K562 (cell line): ENCODE measurements around the gene DIS3L2. TPM values are rescaled to one million over a fixed set of nuclear protein-coding genes. Genes with fewer than 3 reads are reported as not detected.

Source experiments
- ATAC-seq: fragments of 200-7000 bp; cut with Tn5 transposase; 3 replicates; pipeline ENCODE4 v1.9.1; 2020; ENCODE audit warnings: moderate library complexity
- BruUV-seq: library from RNA; stranded (reverse); fragments of 400-500 nt; replicated peaks from 2 replicates; lab custom pipeline; 2021; lab: Mats Ljungman, UMichigan
- CTCF ChIA-PET: fragments of 300-600 bp; formaldehyde crosslinking; extraction: SDS; loops from one replicate; lab custom pipeline; 2021; ENCODE audit warnings: low intra/inter-chr PET ratio; lab: Yijun Ruan, JAX
- POLR2A ChIA-PET: fragments of 300-600, 350-650 bp; sonication (Branson Sonifier 250); formaldehyde crosslinking; extraction: SDS; loops from one replicate; lab custom pipeline; 2021; ENCODE audit warnings: antibody characterized with exemption, inconsistent platforms; lab: Yijun Ruan, JAX
- DNase-seq, 4 experiments: peaks; one replicate each; pipeline versions ENCODE4 v3.0.0 to v3.0.0-alpha.2; 2011 to 2018; ENCODE audit warnings: low spot score in 3 of 4, mixed read lengths in 3 of 4; ENCODE audit errors: extremely low read depth in 1 of 4
- FAIRE-seq: peaks from 2 replicates; lab custom pipeline; 2011; peaks lifted over from hg19 to GRCh38; lab: Jason Lieb, UNC
- H2AFZ ChIP-seq: 2 replicates; pipeline ENCODE4 v1.6.0; 2011; ENCODE audit warnings: low read depth, low read length, control low read depth, inconsistent platforms
- H3K27ac ChIP-seq: fragments of 200-600 bp; 3 replicates; pipeline ENCODE4 v1.8.0; 2011; ENCODE audit warnings: low read depth, mild to moderate bottlenecking, control low read depth, inconsistent platforms, low read length, moderate library complexity, mixed read lengths; ENCODE audit errors: extremely low read depth
- H3K27me3 ChIP-seq, 2 experiments: fragments of 300-600 bp in 1 of 2; 2 replicates in 1 of 2; 3 replicates in 1 of 2; pipeline versions ENCODE4 v1.6.0 to v1.8.0; 2011; ENCODE audit warnings: inconsistent platforms in 2 of 2, low read length in 2 of 2, mild to moderate bottlenecking in 1 of 2, mixed read lengths in 1 of 2, moderate library complexity in 1 of 2; ENCODE audit not compliant: control insufficient read depth in 2 of 2, insufficient read depth in 2 of 2
- H3K36me3 ChIP-seq: fragments of 300-600 bp; 3 replicates; pipeline ENCODE4 v1.8.0; 2011; ENCODE audit warnings: mild to moderate bottlenecking, low read length, inconsistent platforms; ENCODE audit not compliant: control insufficient read depth, insufficient read depth
- H3K4me1 ChIP-seq, 2 experiments: fragments of 200-600 bp in 1 of 2; replicated peaks in 1 of 2; 2 replicates in 1 of 2; 3 replicates in 1 of 2; pipeline versions ENCODE4 v1.5.1 to v1.8.0; 2011; ENCODE audit warnings: inconsistent platforms in 2 of 2, low read length in 2 of 2, mild to moderate bottlenecking in 1 of 2, mixed read lengths in 1 of 2, moderate library complexity in 1 of 2; ENCODE audit not compliant: control insufficient read depth in 2 of 2, insufficient read depth in 2 of 2
- H3K4me2 ChIP-seq: 2 replicates; pipeline ENCODE4 v1.6.1; 2011; ENCODE audit warnings: low read length, control low read depth, inconsistent platforms, mixed read lengths; ENCODE audit not compliant: insufficient read depth
- H3K4me3 ChIP-seq: fragments of 200-600 bp; sonication (generic), shearing (Covaris generic); 2 replicates; pipeline ENCODE4 v1.5.1; 2016; ENCODE audit warnings: control low read depth, inconsistent platforms
- H3K79me2 ChIP-seq: fragments of 200-600 bp; 3 replicates; pipeline ENCODE4 v1.8.0; 2011; ENCODE audit warnings: low read length, inconsistent platforms; ENCODE audit not compliant: control insufficient read depth, insufficient read depth
- H3K9ac ChIP-seq, 2 experiments: 2 replicates each; pipeline versions ENCODE4 v1.6.0 to v1.6.1; 2011; ENCODE audit warnings: low read depth in 2 of 2, low read length in 2 of 2, control low read depth in 1 of 2, inconsistent platforms in 1 of 2, mild to moderate bottlenecking in 1 of 2, mixed read lengths in 1 of 2; ENCODE audit not compliant: insufficient read depth in 1 of 2
- H3K9me1 ChIP-seq: one replicate; pipeline ENCODE4 v1.6.0; 2011; ENCODE audit warnings: inconsistent platforms, mild to moderate bottlenecking, low read length, moderate library complexity; ENCODE audit not compliant: control insufficient read depth, insufficient read depth
- H3K9me3 ChIP-seq: replicated peaks from 2 replicates; pipeline ENCODE4 v1.5.1; 2011; ENCODE audit warnings: low read depth, low read length, inconsistent platforms; ENCODE audit not compliant: control insufficient read depth, insufficient read depth
- H4K20me1 ChIP-seq: replicated peaks from 2 replicates; pipeline ENCODE4 v1.6.1; 2011; ENCODE audit warnings: low read length, inconsistent platforms, mixed read lengths; ENCODE audit not compliant: control insufficient read depth, insufficient read depth
- DDX20 ChIP-seq: fragments of 450-650 bp; IDR thresholded peaks from 2 replicates; pipeline ENCODE4 v1.6.1; 2016; ENCODE audit warnings: missing genetic modification characterization, low read depth, mild to moderate bottlenecking, missing compliant biosample characterization, moderate library complexity
- HMGN3 ChIP-seq: IDR thresholded peaks from 2 replicates; pipeline ENCODE4 v1.6.1; 2011; ENCODE audit warnings: borderline replicate concordance, low read depth, mild to moderate bottlenecking, mixed read lengths, low read length; ENCODE audit not compliant: insufficient read length; ENCODE audit errors: extremely low read depth
- ILK ChIP-seq: fragments of 450-650 bp; IDR thresholded peaks from 2 replicates; pipeline ENCODE4 v1.6.1; 2016; ENCODE audit warnings: missing genetic modification characterization, low read depth, mild to moderate bottlenecking, missing compliant biosample characterization, moderate library complexity, borderline replicate concordance
- MCM3 ChIP-seq: fragments of 450-650 bp; IDR thresholded peaks from 2 replicates; pipeline ENCODE4 v1.6.1; 2016
- MTA1 ChIP-seq: fragments of 450-650 bp; IDR thresholded peaks from 2 replicates; pipeline ENCODE4 v1.6.1; 2017; ENCODE audit warnings: borderline replicate concordance
- MYNN ChIP-seq, 2 experiments: sonication (generic); formaldehyde crosslinking in 1 of 2; IDR thresholded peaks; 2 replicates each; pipeline versions ENCODE4 v1.5.0 to v1.6.1; 2016 to 2020; ENCODE audit warnings: antibody characterized with exemption in 1 of 2, missing genetic modification reagents in 1 of 2
- NFIC ChIP-seq: fragments of 450-650 bp; IDR thresholded peaks from 2 replicates; pipeline ENCODE4 v1.6.1; 2017; ENCODE audit warnings: mild to moderate bottlenecking, inconsistent platforms
- NFYB ChIP-seq: IDR thresholded peaks from 2 replicates; pipeline ENCODE4 v1.6.1; 2011; ENCODE audit warnings: mild to moderate bottlenecking, moderate library complexity; ENCODE audit not compliant: insufficient read length; ENCODE audit errors: extremely low read depth
- PCBP2 ChIP-seq: fragments of 200-400 bp; formaldehyde crosslinking; IDR thresholded peaks from 2 replicates; pipeline ENCODE4 v1.6.1; 2018; ENCODE audit warnings: low read length, low read depth, mild to moderate bottlenecking, moderate library complexity; ENCODE audit not compliant: poor library complexity, severe bottlenecking
- PHF8 ChIP-seq: fragments of 200-600 bp; sonication (generic); IDR thresholded peaks from 2 replicates; pipeline ENCODE4 v1.6.1; 2012; ENCODE audit warnings: mixed run types, mild to moderate bottlenecking, inconsistent platforms, low read length, moderate library complexity, borderline replicate concordance
- PKNOX1 ChIP-seq: fragments of 450-650 bp; IDR thresholded peaks from 2 replicates; pipeline ENCODE4 v1.6.1; 2016
- SP2 ChIP-seq: IDR thresholded peaks from 2 replicates; pipeline ENCODE4 v1.6.1; 2011; ENCODE audit warnings: mild to moderate bottlenecking, low read depth, low read length, moderate library complexity; ENCODE audit not compliant: poor library complexity, severe bottlenecking; ENCODE audit errors: extremely low read depth
- SRF ChIP-seq, 2 experiments: fragments of 250-450, 450-650 bp in 1 of 2; sonication (Bioruptor Pico) in 1 of 2; sonication (generic) in 1 of 2; formaldehyde crosslinking; IDR thresholded peaks; 2 replicates each; pipeline versions ENCODE4 v1.5.0 to v1.5.1; 2020 to 2022; ENCODE audit warnings: mild to moderate bottlenecking in 1 of 2, missing genetic modification reagents in 1 of 2
- TAF7 ChIP-seq: fragments of 450-650 bp; IDR thresholded peaks from 2 replicates; pipeline ENCODE4 v1.6.1; 2016; ENCODE audit warnings: missing genetic modification characterization, missing compliant biosample characterization
- TSC22D4 ChIP-seq: fragments of 450-650 bp; IDR thresholded peaks from 2 replicates; pipeline ENCODE4 v1.6.1; 2016; ENCODE audit warnings: missing genetic modification characterization, missing biosample characterization, control low read depth
- YBX1 ChIP-seq: fragments of 450-650 bp; IDR thresholded peaks from 2 replicates; pipeline ENCODE4 v1.7.1; 2016; ENCODE audit warnings: mild to moderate bottlenecking
- ZBTB34 ChIP-seq: fragments of 250-450 bp; sonication (Bioruptor Pico); IDR thresholded peaks from 2 replicates; pipeline ENCODE4 v1.8.0; 2021; ENCODE audit warnings: mild to moderate bottlenecking, moderate library complexity
- ZC3H8 ChIP-seq: fragments of 450-650 bp; IDR thresholded peaks from 2 replicates; pipeline ENCODE4 v1.6.1; 2017
- ZNF655 ChIP-seq: fragments of 250-450 bp; sonication (Bioruptor Pico); IDR thresholded peaks from 2 replicates; pipeline ENCODE4 v1.5.0; 2021
- ZNF695 ChIP-seq: fragments of 450-650 bp; formaldehyde crosslinking; IDR thresholded peaks from 2 replicates; pipeline ENCODE4 v1.4.0; 2020; ENCODE audit warnings: mild to moderate bottlenecking, moderate library complexity
- WGBS: fragments of 100-300 bp; shearing (Covaris generic); methylation state at CpG from one replicate; pipeline ENCODE4 v1.1.6; 2016; ENCODE audit warnings: low coverage, mixed read lengths; ENCODE audit not compliant: insufficient coverage; ENCODE audit errors: missing lambda C conversion rate; 5-methylcytosine and 5-hydroxymethylcytosine counted together
- in situ Hi-C: fragments of 300-500 bp; cut with MboI; formaldehyde crosslinking; loops from 4 replicates; pipeline ENCODE4 v1.15.0; 2018; ENCODE audit warnings: inconsistent platforms, mixed read lengths
- intact Hi-C: fragments of 100-400 bp; cut with micrococcal nuclease; formaldehyde crosslinking; loops from 2 replicates; pipeline ENCODE4 v1.14.2; 2022
- polyA plus RNA-seq, 8 experiments: library from polyadenylated mRNA; depleted of rRNA in 4 of 8; stranded (reverse) in 5 of 8; unstranded in 3 of 8; fragments of >200 nt; fragmentation: Nextera tagmentation in 2 of 8; fragmentation: Illumina TruSeq in 1 of 8; extraction: Ambion mirVana in 2 of 8; extraction: Trizol in 1 of 8; gene quantifications; 2 replicates each; pipeline versions ENCODE4 v1.2.1 to v1.2.3, GENCODE V29; 2011 to 2014; ENCODE audit warnings: inconsistent platforms in 1 of 8, missing spikeins in 1 of 8
- total RNA-seq, 7 experiments: library from RNA; depleted of rRNA in 6 of 7; stranded (reverse); fragments of >200 nt in 6 of 7; fragmentation: Illumina TruSeq in 2 of 7; extraction: Trizol in 2 of 7; gene quantifications; 2 replicates each; pipeline versions ENCODE4 v1.2.1 to v1.2.3, GENCODE V29; 2011 to 2021; ENCODE audit warnings: low replicate concordance in 1 of 7

Gene DIS3L2
- total and polyA plus RNA-seq, 9 of the 15 experiments (the other 6 are each of a cell fraction or from before 2014, with no cell fraction given): 1.5 to 19.2 (median 11.2) TPM

GRCh38 chr2:231985823-231986261, 24.3 kb downstream of the DIS3L2 start:
- Histone ChIP-seq H3K27me3 (no peaks in the 10 kb centered on the region), H3K4me2 (peak overlapping the region; percentile 81), H3K27ac (peak overlapping the region; percentile 75), H3K4me3 (peak overlapping the region; percentile 39), H4K20me1 (no peaks in the 10 kb centered on the region), H3K36me3 (peaks cover 5% of the 10 kb centered on the region; the same call in 2 of the 3 replicates), H3K9me3 (no peaks in the 10 kb centered on the region), H2AFZ (peak overlapping the region; percentile 94), H3K79me2 (peaks cover 51% of the 10 kb centered on the region), H3K9ac (peak overlapping the region; percentile 70 to 84), H3K4me1 (peaks cover 0 to 20% of the 10 kb centered on the region in 2 experiments; a peak in 4 of 5 replicates), H3K9me1 (no peaks in the 10 kb centered on the region)
- BruUV-seq: no TSS peak
- intact Hi-C loops: no loop called here
- WGBS: 0% methylated on average over 7 of the region's 8 CpGs
- in situ Hi-C loops: no loop called here
- ChIA-PET POLR2A (interaction anchor here (0.9 to 2.8 kb wide), 5 partner anchors 10 to 44 kb away, joined by 3 to 14 read pairs (median 4); partner anchors contain the start of gene DIS3L2), CTCF (no interaction called here)
- ATAC-seq (peak; percentile 98), FAIRE-seq (peak; percentile 96), DNase-seq (peak; percentile 31 to 89 (median 54))
- TF ChIP-seq ZNF655 (CRISPR knock-in tag) (no peak), TAF7 (tag) (no peak), DDX20 (tag) (no peak), ZC3H8 (no peak), MTA1 (no peak), ZBTB34 (CRISPR knock-in tag) (no peak), MCM3 (no peak), SP2 (peak; percentile 33), YBX1 (no peak), PHF8 (peak; percentile 56; the same call in 1 of the 2 replicates), PCBP2 (no peak), NFYB (peak; percentile 73), MYNN (IDR thresholded peaks at IDR 0.05) (0 out of 2 replicates have a peak, but pooled peaks have one; percentile 37), MYNN (CRISPR knock-in tag; IDR thresholded peaks at IDR 0.05) (no peak), TSC22D4 (tag) (no peak), NFIC (no peak), ZNF695 (CRISPR knock-in tag) (no peak), PKNOX1 (peak; percentile 97), SRF (CRISPR knock-in tag; IDR thresholded peaks at IDR 0.05) (no peak), HMGN3 (no peak), ILK (no peak)
